Measurements from ENCODE around the gene TRIM42.

The TRIM42 gene

DNA sequence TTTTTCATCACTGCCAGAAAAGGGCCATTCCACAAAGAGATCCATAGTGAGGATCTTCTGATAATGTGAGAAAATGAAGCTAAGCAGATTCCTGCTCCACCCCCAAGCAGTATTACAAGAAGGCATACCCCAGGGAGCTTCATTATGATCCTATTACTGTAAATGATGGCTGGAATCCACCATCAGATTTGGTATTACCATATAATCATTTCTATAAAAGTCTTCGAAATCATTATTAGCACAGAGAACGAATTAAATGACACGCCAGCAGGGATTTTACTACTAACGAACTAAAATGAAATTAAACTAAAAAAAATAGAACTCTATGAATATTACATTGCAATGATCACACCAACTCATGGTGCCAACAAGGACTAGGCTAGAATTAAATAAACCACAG, 24.4 kb downstream of the TRIM42 start:
- no peak overlapping the region for H3K4me3 Mint-ChIP-seq
- H3K27me3 Mint-ChIP-seq, result peaks cover 6% of the 10 kb centered on the region

DNA sequence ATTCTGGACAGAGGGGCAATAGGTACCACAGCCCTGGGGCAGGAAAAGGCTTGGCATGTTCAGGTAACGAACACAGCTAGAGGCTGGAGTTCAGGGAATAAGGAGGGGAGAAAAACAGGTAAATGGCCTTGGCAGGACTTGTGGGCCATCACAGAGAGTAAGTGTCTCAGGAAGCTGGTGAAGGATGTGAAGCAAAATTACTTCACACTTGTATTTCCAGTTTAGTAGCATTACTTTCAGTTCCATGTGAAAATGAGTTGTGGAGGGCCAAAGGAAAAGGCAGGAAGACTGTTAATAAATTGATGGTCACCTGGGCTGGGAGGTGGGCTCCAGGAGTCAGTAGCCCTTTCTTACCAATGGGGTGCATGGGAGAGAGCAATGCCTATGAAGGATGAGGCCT, 25.6 kb downstream of the TRIM42 start:
- no peak overlapping the region for H3K4me3 Mint-ChIP-seq

More for the DNA sequence above, 24.4 kb downstream of the TRIM42 start:
- Mint-ChIP-seq H3K9me3 (peaks cover 11% of the 10 kb centered on the region), H3K4me1 (no peaks in the 10 kb centered on the region), H3K36me3 (no peaks in the 10 kb centered on the region), H3K27ac (no peak overlapping the region)

DNA sequence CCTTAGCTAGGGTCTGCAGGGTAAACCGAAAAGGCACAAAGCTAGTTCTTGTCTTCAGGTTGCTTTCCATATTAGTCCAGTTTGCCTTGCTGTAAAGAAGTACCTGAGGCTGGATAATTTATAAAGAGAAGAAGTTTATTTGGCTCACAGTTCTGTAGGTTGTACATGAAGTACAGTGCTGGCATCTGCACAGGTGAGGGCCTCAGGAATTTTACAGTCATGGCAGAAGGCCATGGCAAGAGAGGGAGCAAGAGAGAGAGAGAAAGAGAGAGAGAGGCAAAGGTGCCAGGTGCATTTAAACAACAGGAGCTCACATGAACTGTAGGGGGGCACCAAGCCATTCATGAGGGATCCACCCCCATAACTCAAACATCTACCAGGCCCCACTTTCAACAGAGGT, 26.9 kb downstream of the TRIM42 start:
- H3K4me1 Mint-ChIP-seq, result no peaks in the 10 kb centered on the region
- peaks cover 4% of the 10 kb centered on the region for H3K27me3 Mint-ChIP-seq
- no peaks in the 10 kb centered on the region for H3K36me3 Mint-ChIP-seq
- peaks cover 6% of the 10 kb centered on the region for H3K9me3 Mint-ChIP-seq
- H3K4me3 Mint-ChIP-seq, result no peak overlapping the region
- H3K27ac Mint-ChIP-seq, result no peak overlapping the region

More for the DNA sequence above, 25.6 kb downstream of the TRIM42 start:
- Mint-ChIP-seq H3K9me3 (peaks cover 11% of the 10 kb centered on the region), H3K4me1 (no peaks in the 10 kb centered on the region), H3K27me3 (peaks cover 6% of the 10 kb centered on the region), H3K27ac (no peak overlapping the region), H3K36me3 (no peaks in the 10 kb centered on the region)

DNA sequence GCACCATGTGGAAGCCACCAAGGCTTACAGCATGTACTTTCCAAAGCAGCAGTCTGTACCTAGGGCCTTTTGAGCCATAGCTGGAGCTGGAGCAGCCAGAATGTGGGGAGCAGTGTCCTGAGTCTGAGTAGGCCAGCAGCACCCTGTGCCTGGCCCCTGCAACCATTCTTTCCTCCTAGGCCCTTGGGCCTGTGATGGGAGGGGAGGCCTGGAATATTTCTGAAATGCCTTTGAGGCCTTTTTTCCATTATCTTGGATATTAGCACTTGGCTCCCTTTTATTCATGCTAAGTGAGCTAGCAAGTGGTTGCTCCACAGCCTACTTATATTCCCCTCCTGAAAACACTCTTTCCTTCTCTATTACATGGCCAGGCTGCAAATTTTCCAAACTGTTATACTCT, 28.1 kb downstream of the TRIM42 start:
- Mint-ChIP-seq H3K4me1 (no peaks in the 10 kb centered on the region), H3K27ac (no peak overlapping the region)

DNA sequence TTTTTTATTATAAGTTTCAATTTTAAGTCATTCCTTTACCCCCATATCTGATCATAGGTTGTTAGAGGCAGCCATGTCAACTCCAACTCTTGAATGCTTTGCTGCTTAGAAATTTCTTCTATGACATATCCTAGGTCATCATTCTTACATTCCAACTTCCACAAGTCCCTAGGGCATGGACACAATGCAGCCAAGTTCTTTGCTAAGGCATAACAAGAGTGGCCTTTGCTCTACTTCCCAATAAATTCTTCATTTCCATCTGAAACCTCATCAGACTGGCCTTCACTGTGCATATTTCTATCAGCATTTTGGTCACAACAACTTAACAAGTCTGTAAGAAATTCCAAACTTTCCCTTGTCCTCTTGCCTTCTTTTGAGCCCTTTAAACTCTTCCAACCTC, 28.5 kb downstream of the TRIM42 start:
- H3K4me1 Mint-ChIP-seq, result no peaks in the 10 kb centered on the region

More for the DNA sequence above, 28.1 kb downstream of the TRIM42 start:
- Mint-ChIP-seq H3K9me3 (peaks cover 6% of the 10 kb centered on the region), H3K4me3 (no peak overlapping the region), H3K27me3 (peaks cover 4% of the 10 kb centered on the region), H3K36me3 (no peaks in the 10 kb centered on the region)

DNA sequence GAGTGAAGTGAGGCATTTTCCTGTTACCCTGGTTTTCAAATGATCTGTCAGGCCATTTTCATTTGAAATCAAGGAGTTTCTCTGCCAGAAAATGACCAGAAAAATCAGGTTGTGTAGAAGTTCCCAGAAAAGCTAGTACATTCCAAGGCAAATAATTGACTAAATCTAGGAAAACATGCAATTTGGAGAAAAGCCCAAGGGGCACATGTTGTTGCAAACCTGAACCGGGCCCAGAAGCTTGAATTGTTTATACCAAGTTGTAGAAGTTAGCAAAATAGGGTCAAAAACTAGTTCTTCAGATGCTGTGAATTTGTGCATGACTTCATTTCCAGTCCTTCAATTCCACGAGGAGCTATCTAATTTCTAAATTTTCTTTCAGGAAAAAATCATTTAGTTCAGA, 31.0 kb downstream of the TRIM42 start:
- no peak overlapping the region for H3K27ac Mint-ChIP-seq
- no peaks in the 10 kb centered on the region for H3K4me1 Mint-ChIP-seq
- peaks cover 6% of the 10 kb centered on the region for H3K9me3 Mint-ChIP-seq
- H3K27me3 Mint-ChIP-seq, result peaks cover 4% of the 10 kb centered on the region
- H3K36me3 Mint-ChIP-seq, result no peaks in the 10 kb centered on the region
- H3K4me3 Mint-ChIP-seq, result no peak overlapping the region

More for the DNA sequence above, 28.5 kb downstream of the TRIM42 start:
- peaks cover 6% of the 10 kb centered on the region for H3K9me3 Mint-ChIP-seq
- H3K27ac Mint-ChIP-seq, result no peak overlapping the region
- no peak overlapping the region for H3K4me3 Mint-ChIP-seq
- H3K36me3 Mint-ChIP-seq, result no peaks in the 10 kb centered on the region
- H3K27me3 Mint-ChIP-seq, result peaks cover 4% of the 10 kb centered on the region

DNA sequence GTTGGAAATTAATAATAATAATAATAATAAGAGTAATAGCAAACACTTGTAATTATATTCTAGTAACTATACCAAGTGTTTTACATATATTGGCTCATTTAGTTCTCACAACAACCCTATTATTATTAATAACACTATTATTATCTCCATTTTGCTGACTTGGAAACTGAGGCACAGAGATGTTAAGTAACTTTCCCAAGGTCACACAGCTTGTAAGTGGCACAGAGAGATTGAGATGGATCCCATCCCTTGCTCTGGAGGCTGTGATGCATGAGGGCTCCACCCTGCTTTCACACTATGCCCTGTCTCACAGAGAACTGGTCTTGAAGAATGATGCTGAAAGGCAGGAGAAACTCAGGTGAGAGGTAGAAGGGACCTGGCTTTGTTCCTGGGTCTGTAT, 31.9 kb downstream of the TRIM42 start:
- no peak overlapping the region for H3K4me3 Mint-ChIP-seq
- peaks cover 4% of the 10 kb centered on the region for H3K27me3 Mint-ChIP-seq
- H3K4me1 Mint-ChIP-seq, result no peaks in the 10 kb centered on the region
- no peaks in the 10 kb centered on the region for H3K36me3 Mint-ChIP-seq
- H3K9me3 Mint-ChIP-seq, result peaks cover 6% of the 10 kb centered on the region
- H3K27ac Mint-ChIP-seq, result no peak overlapping the region

DNA sequence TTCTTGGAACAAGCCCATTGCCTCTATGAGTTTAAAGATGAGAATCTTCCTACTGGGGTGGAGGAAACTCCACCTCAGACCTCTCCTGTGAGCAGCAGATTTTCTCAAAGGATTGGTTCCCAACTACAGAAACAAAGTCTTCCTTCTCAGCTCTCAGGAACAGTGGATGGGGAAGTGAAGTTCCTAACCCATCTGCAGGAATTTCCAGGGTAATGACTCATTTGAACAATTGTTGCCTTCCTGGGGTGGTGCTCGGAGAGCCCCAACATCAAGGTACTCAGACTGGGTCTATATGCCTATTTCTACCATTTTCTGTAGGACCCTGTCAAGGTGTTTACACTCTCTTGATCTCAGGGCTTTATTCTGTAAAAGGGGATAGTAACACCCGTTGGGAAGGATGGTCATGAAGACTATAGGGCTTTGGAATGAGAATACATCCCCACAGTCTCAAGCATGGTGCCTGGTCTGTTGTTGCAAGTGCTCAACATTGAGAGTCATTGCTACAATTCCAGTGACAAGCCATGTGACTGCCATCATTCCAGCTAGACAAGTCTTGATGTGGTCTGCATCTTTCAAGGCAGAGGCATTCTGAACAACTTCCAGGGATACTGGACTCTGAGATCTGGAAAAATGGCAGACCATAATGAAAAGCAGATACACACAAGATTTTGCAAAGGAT, 33.0 kb downstream of the TRIM42 start:
- peaks cover 6% of the 10 kb centered on the region for H3K9me3 Mint-ChIP-seq
- no peaks in the 10 kb centered on the region for H3K4me1 Mint-ChIP-seq
- H3K27ac Mint-ChIP-seq, result no peak overlapping the region
- peaks cover 4% of the 10 kb centered on the region for H3K27me3 Mint-ChIP-seq
- no peaks in the 10 kb centered on the region for H3K36me3 Mint-ChIP-seq
- no peak overlapping the region for H3K4me3 Mint-ChIP-seq

DNA sequence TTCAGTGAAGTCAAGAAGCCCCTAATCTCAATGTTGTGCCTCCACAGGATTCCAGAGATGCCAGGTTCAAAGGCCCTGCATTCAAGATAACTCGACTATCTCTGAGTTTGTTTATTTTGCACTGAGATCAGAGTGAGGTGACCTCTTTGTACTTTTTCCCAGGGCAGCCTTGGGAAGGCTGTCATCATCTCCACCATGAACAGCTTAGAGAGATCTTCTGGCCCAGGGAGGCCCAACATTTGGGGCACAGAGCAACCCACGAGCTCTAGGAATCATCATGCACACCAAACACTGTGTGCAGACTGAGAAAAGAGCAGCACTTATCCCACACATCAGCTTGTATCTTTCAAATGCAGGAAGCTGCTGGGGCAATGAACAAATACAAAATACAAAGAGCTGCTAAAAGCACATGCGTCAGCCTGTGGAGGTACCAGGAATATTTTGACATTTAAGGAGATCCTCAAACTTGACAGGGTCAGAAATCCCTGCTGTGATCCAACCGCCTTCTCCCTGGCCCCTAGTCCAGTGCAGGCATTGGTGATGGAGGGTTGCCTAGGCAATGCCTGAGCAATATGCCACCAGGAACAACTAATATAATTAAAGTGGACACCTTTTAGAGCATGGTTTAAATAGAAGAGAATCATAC, 33.6 kb downstream of the TRIM42 start:
- H3K27me3 Mint-ChIP-seq, result peaks cover 2% of the 10 kb centered on the region
- peaks cover 2% of the 10 kb centered on the region for H3K9me3 Mint-ChIP-seq
- H3K27ac Mint-ChIP-seq, result no peak overlapping the region
- H3K36me3 Mint-ChIP-seq, result no peaks in the 10 kb centered on the region
- H3K4me1 Mint-ChIP-seq, result no peaks in the 10 kb centered on the region
- H3K4me3 Mint-ChIP-seq, result no peak overlapping the region

DNA sequence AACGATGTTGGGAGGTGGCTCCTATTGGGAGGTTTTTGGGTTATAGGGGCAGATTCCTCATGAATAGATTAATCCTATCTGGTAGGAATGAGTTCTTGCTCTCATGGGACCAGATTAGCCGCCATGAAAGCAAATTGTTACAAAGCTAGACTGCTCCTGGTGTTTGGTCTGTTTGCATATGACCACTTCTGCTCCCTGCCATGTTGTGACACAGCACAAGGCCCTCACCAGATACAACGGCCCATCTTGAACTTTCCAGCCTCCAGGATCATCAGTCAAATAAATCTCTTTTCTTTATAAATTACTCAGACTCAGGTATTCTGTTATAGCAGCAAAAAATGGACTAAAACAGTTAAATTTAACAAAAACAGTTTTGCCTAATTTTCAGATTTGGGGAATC, 34.4 kb downstream of the TRIM42 start:
- Mint-ChIP-seq H3K4me1 (no peaks in the 10 kb centered on the region), H3K27me3 (no peaks in the 10 kb centered on the region), H3K9me3 (no peaks in the 10 kb centered on the region), H3K27ac (no peak overlapping the region), H3K36me3 (no peaks in the 10 kb centered on the region), H3K4me3 (no peak overlapping the region)

DNA sequence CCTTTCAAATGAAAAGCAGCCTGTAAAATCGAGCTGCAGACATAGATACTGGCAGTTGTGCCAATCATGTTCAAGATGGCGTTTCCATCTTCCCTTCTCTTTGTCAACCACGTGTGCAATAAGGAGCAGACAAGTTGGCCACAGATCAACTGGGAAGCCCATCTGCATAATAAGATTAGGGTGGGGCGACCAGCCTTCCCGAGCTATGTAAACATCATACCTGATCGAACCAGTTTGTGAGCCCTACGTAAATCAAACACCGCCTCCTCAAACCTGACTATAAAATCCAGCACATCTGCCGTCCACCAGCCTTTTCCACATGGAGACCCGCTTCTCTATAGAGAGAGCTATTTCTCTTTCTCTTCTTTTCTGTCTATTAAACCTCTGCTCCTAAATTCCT, 37.2 kb downstream of the TRIM42 start:
- Mint-ChIP-seq H3K36me3 (no peaks in the 10 kb centered on the region), H3K27ac (no peak overlapping the region), H3K9me3 (no peaks in the 10 kb centered on the region)

DNA sequence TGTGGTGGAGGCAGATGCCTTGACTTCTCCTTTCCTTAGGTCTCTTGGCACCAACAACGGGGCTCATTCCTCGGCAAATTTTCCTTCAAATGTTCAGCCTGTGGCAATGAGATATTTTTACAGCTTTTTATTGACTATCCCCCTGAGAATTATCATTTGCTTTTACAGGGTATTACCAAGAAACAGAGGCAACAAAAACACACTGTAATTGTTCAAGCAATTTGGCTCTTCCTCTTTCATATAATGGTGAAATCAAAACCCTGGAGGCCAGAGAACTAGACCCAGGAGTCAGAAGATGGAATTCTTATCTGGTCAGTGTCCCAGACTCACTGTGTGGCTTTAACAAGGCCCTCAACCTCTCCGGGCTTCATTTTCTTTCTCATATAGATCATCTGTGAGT, 40.1 kb downstream of the TRIM42 start:
- H3K9me3 Mint-ChIP-seq, result peaks cover 1% of the 10 kb centered on the region
- no peak overlapping the region for H3K4me3 Mint-ChIP-seq
- H3K27me3 Mint-ChIP-seq, result no peaks in the 10 kb centered on the region
- H3K36me3 Mint-ChIP-seq, result no peaks in the 10 kb centered on the region
- H3K27ac Mint-ChIP-seq, result no peak overlapping the region
- no peaks in the 10 kb centered on the region for H3K4me1 Mint-ChIP-seq

More for the DNA sequence above, 37.2 kb downstream of the TRIM42 start:
- Mint-ChIP-seq H3K4me3 (no peak overlapping the region), H3K4me1 (no peaks in the 10 kb centered on the region), H3K27me3 (no peaks in the 10 kb centered on the region)

DNA sequence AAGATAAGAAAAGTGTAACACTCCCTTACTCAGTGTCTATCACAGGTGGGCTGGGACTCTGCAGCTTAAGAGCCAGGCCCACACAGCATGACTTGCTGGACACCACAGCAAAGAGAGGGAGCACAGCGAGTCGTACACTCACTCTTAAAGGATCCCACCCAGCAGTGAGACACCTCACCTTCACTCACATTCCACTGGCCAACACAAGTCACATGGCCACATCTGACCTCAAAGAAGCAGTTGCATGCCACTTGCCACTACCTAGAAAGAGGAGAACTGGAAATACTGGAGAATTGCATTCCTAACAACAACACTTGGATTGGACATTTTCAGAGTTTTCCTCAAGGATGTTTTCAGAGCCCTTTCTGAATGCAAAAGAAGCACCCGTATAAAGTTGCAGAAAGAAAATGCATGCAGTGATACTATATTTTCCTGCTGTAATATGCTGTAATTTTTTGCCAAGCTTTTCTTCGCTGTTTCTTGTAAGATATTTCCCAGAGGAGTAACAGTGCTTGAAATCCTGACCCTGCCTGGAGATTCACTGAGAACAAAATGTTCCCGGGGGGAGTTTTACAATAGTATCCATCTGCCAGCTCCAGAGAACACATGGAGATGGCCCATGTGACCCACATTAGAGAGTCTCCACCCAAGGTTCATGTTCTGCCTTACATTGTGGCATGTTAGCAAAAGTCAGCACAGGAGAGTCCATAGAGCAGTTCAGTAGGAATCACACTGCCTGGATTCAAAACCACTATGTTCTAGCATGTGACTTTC, 42.2 kb downstream of the TRIM42 start:
- no peaks in the 10 kb centered on the region for H3K27me3 Mint-ChIP-seq
- H3K36me3 Mint-ChIP-seq, result no peaks in the 10 kb centered on the region
- no peak overlapping the region for H3K27ac Mint-ChIP-seq
- no peak overlapping the region for H3K4me3 Mint-ChIP-seq
- peaks cover 4% of the 10 kb centered on the region for H3K9me3 Mint-ChIP-seq
- no peaks in the 10 kb centered on the region for H3K4me1 Mint-ChIP-seq

DNA sequence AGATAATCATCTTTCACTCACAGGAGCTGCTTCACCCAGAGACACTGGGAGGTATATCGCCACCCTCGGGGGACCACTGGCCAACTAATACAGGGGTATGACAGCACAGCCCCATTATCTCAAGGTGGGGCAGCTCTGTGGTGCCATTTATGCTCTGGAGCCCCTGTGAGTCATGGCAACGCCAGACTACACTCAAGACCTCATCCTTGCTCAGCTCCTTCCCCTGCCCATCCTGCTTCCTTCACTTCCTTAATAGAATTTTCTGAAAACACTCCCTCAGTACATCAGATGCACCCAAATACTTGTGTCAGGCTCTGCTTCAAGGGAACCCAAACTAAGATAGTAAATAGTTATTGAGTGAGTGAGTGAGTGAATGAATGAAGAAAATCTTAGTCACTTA, 45.7 kb downstream of the TRIM42 start:
- H3K36me3 Mint-ChIP-seq, result no peaks in the 10 kb centered on the region
- H3K4me1 Mint-ChIP-seq, result no peaks in the 10 kb centered on the region
- no peak overlapping the region for H3K4me3 Mint-ChIP-seq
- H3K9me3 Mint-ChIP-seq, result peaks cover 4% of the 10 kb centered on the region
- no peaks in the 10 kb centered on the region for H3K27me3 Mint-ChIP-seq
- H3K27ac Mint-ChIP-seq, result no peak overlapping the region

DNA sequence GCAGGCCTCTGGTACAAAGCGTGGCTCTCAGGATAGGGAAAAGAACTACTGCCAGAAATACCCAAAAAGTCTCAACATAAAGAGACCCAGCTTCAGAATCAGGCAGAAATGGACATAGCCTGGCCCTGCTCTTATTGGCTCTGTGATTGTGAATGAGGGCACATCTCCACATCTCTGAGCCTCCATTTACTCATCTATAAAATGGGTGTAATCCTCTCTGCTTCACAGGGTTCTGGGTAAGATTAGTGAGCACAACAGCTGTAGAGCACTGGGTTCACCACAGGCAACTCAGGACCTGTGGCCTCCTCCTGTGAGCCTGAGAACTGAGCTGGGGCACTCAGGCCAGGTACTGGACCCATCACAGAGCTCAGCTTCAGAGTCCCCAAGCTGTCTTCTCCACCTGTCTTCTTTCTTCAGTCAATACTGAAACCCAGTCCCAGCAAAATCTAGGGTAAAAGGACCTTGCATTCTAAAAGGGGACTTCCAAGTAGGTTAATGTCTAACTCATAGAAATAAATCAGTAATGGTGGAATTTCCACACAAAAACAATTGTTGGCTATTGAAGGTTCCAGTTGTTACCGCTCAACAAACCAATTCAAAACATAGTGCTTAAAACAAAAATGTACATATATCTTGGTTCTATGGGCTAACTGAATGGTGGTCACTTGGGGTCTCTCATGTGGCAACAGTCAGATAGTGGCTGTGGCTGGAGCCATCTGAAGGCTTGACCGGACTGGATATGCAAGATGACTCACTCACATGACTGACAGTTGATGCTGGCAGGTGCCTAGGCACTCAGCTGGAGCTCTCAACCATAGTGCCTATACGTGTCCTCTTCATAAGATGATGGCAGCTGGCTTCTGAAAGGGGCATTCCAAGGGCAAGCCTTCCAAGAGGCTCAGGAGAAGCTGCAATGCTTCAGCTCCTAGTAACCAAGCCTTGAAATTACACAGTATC, 47.3 kb downstream of the TRIM42 start:
- Mint-ChIP-seq H3K27me3 (no peaks in the 10 kb centered on the region), H3K4me1 (no peaks in the 10 kb centered on the region), H3K36me3 (no peaks in the 10 kb centered on the region), H3K9me3 (peaks cover 4% of the 10 kb centered on the region), H3K27ac (no peak overlapping the region), H3K4me3 (no peak overlapping the region)
